Adrenal gland (tissue), 12 donors: ENCODE data around the gene TTC23. TPM values are rescaled to one million over a fixed set of nuclear protein-coding genes. Genes with fewer than 3 reads are reported as not detected.

Source experiments
- DNase-seq, 7 donors: peaks; one replicate each; pipeline ENCODE4 v3.0.0-alpha.2; 2019 to 2020
- H3K27ac ChIP-seq, 5 donors: fragments of 200-600 bp; sonication (generic) in 4 of 5; 1 replicate in 3 of 5; 2 replicates in 2 of 5; pipeline versions ENCODE4 v1.5.1 to v1.8.0; 2016 to 2020; ENCODE audit warnings: mild to moderate bottlenecking in 1 of 5
- H3K27me3 ChIP-seq: fragments of 200-600 bp; 2 replicates; pipeline ENCODE4 v1.8.0; 2021
- H3K36me3 ChIP-seq, 2 donors: fragments of 200-600 bp; replicated peaks in 1 of 2; 1 replicate in 1 of 2; 2 replicates in 1 of 2; pipeline versions ENCODE4 v1.5.1 to v1.8.0; 2018 to 2022
- H3K4me1 ChIP-seq, 2 donors: fragments of 200-600 bp; replicated peaks in 1 of 2; 1 replicate in 1 of 2; 2 replicates in 1 of 2; pipeline versions ENCODE4 v1.5.1 to v1.8.0; 2018 to 2021
- H3K4me3 ChIP-seq, 4 donors: fragments of 200-600 bp; sonication (generic) in 3 of 4; one replicate each; pipeline ENCODE4 v1.5.1; 2016 to 2018
- H3K9me3 ChIP-seq, 3 donors: fragments of 200-600 bp; sonication (generic) in 1 of 3; replicated peaks in 1 of 3; 1 replicate in 2 of 3; 2 replicates in 1 of 3; pipeline versions ENCODE4 v1.5.1 to v1.8.0; 2016 to 2021
- POLR2A ChIP-seq, 2 donors: fragments of 450-650 bp; IDR thresholded peaks; one replicate each; pipeline ENCODE4 v1.6.1; 2017; ENCODE audit warnings: antibody characterized with exemption in 2 of 2, mild to moderate bottlenecking in 2 of 2, moderate library complexity in 1 of 2
- WGBS, 4 donors: extraction: QIAGEN DNeasy Blood & Tissue Kit in 2 of 4; methylation state at CpG; one replicate each; pipeline versions ENCODE4 v1.1.5 to v1.1.7; 2013 to 2017; 5-methylcytosine and 5-hydroxymethylcytosine counted together
- intact Hi-C, 2 donors: fragments of 100-400 bp; cut with DNase I; formaldehyde crosslinking; loops; one replicate each; pipeline versions ENCODE4 v1.14.1 to v1.15.0; 2022 to 2023
- polyA plus RNA-seq, 3 donors: library from polyadenylated mRNA; stranded (reverse); fragments of 200-250 nt in 2 of 3; fragments of 350-450 nt in 1 of 3; fragmentation: Illumina TruSeq in 1 of 3; extraction: RNeasy Lipid Tissue Mini Kit (QIAGEN cat#74804) in 1 of 3; gene quantifications; one replicate each; pipeline ENCODE4 v1.2.3, GENCODE V29; 2013 to 2014
- total RNA-seq, 9 donors: library from RNA; depleted of rRNA in 4 of 9; stranded (reverse); fragments of >200 nt in 4 of 9; fragments of 120-200 nt in 1 of 9; fragmentation: NEBNext Ultra II Directional in 1 of 9; extraction: Animal tissue kit (Norgen Biotek cat#: 25700) in 1 of 9; gene quantifications; one replicate each; pipeline versions ENCODE4 v1.1.0 to v1.2.4, GENCODE V29; 2013 to 2023
- TF ChIP-seq, protein P1 (sequence below), 6 experiments: fragments of 450-650 bp in 4 of 6; fragments of 200-600 bp in 2 of 6; sonication (generic) in 1 of 6; IDR thresholded peaks; 1 replicate in 5 of 6; 2 replicates in 1 of 6; pipeline versions ENCODE4 v1.5.1 to v1.8.0; 2016 to 2021; ENCODE audit warnings: antibody characterized with exemption in 6 of 6, mild to moderate bottlenecking in 2 of 6, moderate library complexity in 1 of 6
- donor health status: healthy with polysubstance abuse.
- donor health status: Bipolar disorder and iron deficiency.
- donor health status: DM: yes; HTN: yes; CAD: no.
- donor health status: DM: no; HTN: no; CAD: no.
- donor health status: DM: no; HTN: no; CAD: no.
- donor health status: DM: yes; HTN: yes; CAD: no.

TTC23 gene
- total and polyA plus RNA-seq, 12 donors: 10.9 to 42.0 (median 22.6) TPM

DNA sequence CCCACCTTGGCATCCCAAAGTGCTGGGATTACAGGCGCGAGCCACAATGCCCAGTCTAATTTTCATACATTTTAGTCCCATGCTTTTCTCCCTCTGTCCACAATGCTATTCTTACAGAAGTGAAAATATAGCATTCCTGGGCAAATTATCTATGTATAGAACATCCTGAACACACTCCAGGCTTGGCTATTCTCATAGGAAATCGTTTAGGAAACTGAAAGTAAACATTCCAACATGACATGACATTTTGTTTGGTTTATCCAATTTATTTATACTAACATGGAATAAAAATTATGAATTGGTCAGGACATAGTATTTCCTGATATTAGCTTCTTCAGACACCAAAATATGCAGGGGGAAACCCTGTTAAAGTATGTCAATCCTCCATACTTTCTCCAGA, 91.9 kb downstream of the TTC23 start:
- H3K27ac ChIP-seq: no peak overlapping the region
- intact Hi-C loops: no loop called here
- no peak for TF ChIP-seq POLR2A (IDR thresholded peaks at IDR 0.05)
- TF ChIP-seq, protein P1, sequence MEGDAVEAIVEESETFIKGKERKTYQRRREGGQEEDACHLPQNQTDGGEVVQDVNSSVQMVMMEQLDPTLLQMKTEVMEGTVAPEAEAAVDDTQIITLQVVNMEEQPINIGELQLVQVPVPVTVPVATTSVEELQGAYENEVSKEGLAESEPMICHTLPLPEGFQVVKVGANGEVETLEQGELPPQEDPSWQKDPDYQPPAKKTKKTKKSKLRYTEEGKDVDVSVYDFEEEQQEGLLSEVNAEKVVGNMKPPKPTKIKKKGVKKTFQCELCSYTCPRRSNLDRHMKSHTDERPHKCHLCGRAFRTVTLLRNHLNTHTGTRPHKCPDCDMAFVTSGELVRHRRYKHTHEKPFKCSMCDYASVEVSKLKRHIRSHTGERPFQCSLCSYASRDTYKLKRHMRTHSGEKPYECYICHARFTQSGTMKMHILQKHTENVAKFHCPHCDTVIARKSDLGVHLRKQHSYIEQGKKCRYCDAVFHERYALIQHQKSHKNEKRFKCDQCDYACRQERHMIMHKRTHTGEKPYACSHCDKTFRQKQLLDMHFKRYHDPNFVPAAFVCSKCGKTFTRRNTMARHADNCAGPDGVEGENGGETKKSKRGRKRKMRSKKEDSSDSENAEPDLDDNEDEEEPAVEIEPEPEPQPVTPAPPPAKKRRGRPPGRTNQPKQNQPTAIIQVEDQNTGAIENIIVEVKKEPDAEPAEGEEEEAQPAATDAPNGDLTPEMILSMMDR (IDR thresholded peaks at IDR 0.05): no peak
- 67 to 76% (median 73%) methylated on average over 3 of the region's 3 CpGs for WGBS, 4 donors
- no peaks in the 10 kb centered on the region for H3K27me3 ChIP-seq
- no peaks in the 10 kb centered on the region for H3K4me1 ChIP-seq
- peaks cover 0 to 16% of the 10 kb centered on the region in 2 donors for H3K36me3 ChIP-seq
- no peaks in the 10 kb centered on the region for H3K9me3 ChIP-seq
- no peak overlapping the region for H3K4me3 ChIP-seq
- DNase-seq: no peak

DNA sequence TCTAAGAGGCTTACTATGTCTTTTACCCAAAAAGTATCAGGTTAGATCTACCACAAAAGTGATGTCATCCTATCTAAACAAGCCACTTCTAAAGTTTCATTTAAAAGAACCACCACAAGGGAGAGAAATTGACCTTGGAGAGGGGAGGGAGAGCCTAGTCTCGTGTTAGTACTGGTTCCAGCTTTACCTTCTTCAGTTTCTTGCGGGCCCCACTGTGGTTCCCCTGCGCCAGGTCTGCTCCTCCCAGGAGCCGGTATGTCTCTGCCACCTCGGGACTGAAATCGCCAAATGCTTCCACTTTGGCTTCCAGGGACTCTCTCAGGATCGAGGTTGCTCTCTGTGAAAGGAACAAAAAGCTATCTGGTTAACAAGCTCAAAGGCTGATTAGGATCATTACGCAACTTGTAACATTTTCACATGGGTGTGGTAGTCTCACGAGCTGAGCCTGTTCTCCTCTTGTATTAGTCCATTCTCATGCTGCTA, 93.4 kb downstream of the TTC23 start:
- H3K36me3 ChIP-seq: peaks cover 0 to 10% of the 10 kb centered on the region in 2 donors
- H3K4me1 ChIP-seq: no peaks in the 10 kb centered on the region
- intact Hi-C loops: no loop called here
- 81 to 85% (median 84%) methylated on average over 9 of the region's 9 CpGs for WGBS, 4 donors
- no peak overlapping the region for H3K4me3 ChIP-seq
- H3K27me3 ChIP-seq: no peaks in the 10 kb centered on the region
- no peaks in the 10 kb centered on the region for H3K9me3 ChIP-seq
- H3K27ac ChIP-seq: no peak overlapping the region
- TF ChIP-seq, protein P1 (IDR thresholded peaks at IDR 0.05): no peak
- no peak for TF ChIP-seq POLR2A (IDR thresholded peaks at IDR 0.05)
- no peak for DNase-seq

DNA sequence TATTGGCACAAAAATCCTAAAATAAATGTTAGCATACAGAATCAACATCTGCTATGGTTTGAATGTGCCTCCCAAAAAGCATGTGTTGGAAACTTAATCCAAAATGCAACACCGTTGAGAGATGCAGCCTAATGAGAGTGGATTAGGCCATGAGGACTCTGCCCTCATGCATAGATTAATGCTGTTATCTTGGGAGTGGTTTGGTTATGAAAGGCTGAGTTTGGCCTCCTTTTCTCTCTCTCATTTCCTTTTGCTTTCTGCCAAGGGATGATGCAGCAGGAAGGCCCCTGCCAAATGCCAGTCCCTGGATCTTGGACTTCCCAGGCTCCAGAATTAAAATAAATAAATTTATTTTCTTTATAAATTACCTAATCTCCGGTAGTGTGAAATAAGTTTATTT, 95.1 kb downstream of the TTC23 start:
- Histone ChIP-seq H3K4me3 (no peak overlapping the region), H3K36me3 (peaks cover 0 to 16% of the 10 kb centered on the region in 2 donors), H3K9me3 (no peaks in the 10 kb centered on the region), H3K27ac (no peak overlapping the region), H3K27me3 (no peaks in the 10 kb centered on the region), H3K4me1 (no peaks in the 10 kb centered on the region)
- TF ChIP-seq POLR2A (IDR thresholded peaks at IDR 0.05): no peak
- TF ChIP-seq, protein P1 (IDR thresholded peaks at IDR 0.05): no peak
- DNase-seq: no peak
- intact Hi-C loops: no loop called here
- 72 to 79% (median 74%) methylated on average over 2 of the region's 2 CpGs for WGBS, 4 donors

DNA sequence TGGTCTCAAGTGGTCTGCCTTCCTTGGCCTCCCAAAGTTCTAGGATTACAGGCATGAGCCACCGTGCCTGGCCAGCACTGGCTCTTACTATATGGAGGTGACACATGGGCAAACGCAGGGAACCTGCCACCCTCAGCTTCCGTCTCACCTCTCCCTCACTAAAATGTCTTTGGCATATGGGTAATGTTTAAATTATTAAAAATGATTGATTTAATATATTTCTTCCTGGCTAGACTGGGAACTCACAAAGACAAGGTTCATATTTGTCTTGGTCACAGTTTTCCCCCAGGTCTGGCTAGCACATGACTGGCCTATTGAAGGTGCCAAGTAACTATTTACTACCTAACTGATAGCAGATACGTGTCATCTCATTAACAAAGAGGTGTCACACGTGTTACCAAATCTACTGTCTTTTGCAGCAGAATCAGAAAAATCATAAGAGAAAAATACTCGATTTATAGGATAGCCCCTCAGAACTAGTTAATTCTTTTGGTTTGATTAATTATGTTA, 96.3 kb downstream of the TTC23 start:
- H3K4me3 ChIP-seq: no peak overlapping the region
- H3K36me3 ChIP-seq: peaks cover 0 to 16% of the 10 kb centered on the region in 2 donors
- WGBS, 4 donors: 77 to 94% (median 83%) methylated on average over 6 of the region's 6 CpGs
- no peaks in the 10 kb centered on the region for H3K27me3 ChIP-seq
- DNase-seq: peak in 1 of 7 donors; percentile 44
- no peak overlapping the region for H3K27ac ChIP-seq
- TF ChIP-seq, protein P1 (IDR thresholded peaks at IDR 0.05): no peak
- no peak for TF ChIP-seq POLR2A (IDR thresholded peaks at IDR 0.05)
- intact Hi-C loops: no loop called here
- no peaks in the 10 kb centered on the region for H3K9me3 ChIP-seq
- H3K4me1 ChIP-seq: no peaks in the 10 kb centered on the region
